GM12872 (cell line): ENCODE measurements around the gene LARGE1.

Experiments
- CTCF ChIP-seq: IDR thresholded peaks from 3 replicates; pipeline ENCODE4 v1.5.1; 2011; ENCODE audit warnings: low read depth, mild to moderate bottlenecking, low read length, moderate library complexity; ENCODE audit not compliant: insufficient read depth

The LARGE1 gene

GRCh38 chr22:33835265-33835664, 85.0 kb downstream of the LARGE1 start:
- TF ChIP-seq CTCF: no peak

GRCh38 chr22:33832558-33833151, 87.6 kb downstream of the LARGE1 start:
- no peak for TF ChIP-seq CTCF

GRCh38 chr22:33831651-33832050, 88.6 kb downstream of the LARGE1 start:
- TF ChIP-seq CTCF: no peak

- TF ChIP-seq CTCF: no peak
Measured at GRCh38 chr22:33831207-33831606, 89.1 kb downstream of the LARGE1 start.

- TF ChIP-seq CTCF: no peak
Measured at GRCh38 chr22:33829546-33830280, 90.6 kb downstream of the LARGE1 start.

- TF ChIP-seq CTCF: no peak
Measured at GRCh38 chr22:33828302-33828701, 92.0 kb downstream of the LARGE1 start.

GRCh38 chr22:33825761-33826160, 94.5 kb downstream of the LARGE1 start:
- TF ChIP-seq CTCF: no peak
